Suprapubic skin (tissue), 4 donors: ENCODE measurements around the gene ELN.

Source experiments
- EP300 ChIP-seq: sonication (generic); formaldehyde crosslinking; IDR thresholded peaks from one replicate; pipeline ENCODE4 v1.6.1; 2017; ENCODE audit warnings: antibody characterized with exemption
- POLR2A ChIP-seq, 2 donors: fragments of 450-650 bp; IDR thresholded peaks; one replicate each; pipeline ENCODE4 v1.6.1; 2017; ENCODE audit warnings: antibody characterized with exemption in 2 of 2, mild to moderate bottlenecking in 2 of 2, moderate library complexity in 2 of 2
- POLR2AphosphoS5 ChIP-seq, 3 donors: sonication (generic); formaldehyde crosslinking; IDR thresholded peaks; one replicate each; pipeline ENCODE4 v1.6.1; 2017; ENCODE audit warnings: antibody characterized with exemption in 3 of 3
- TF ChIP-seq, protein P1 (sequence below), 2 donors: fragments of 200-600 bp in 1 of 2; fragments of 450-650 bp in 1 of 2; sonication (generic) in 1 of 2; IDR thresholded peaks; one replicate each; pipeline ENCODE4 v1.5.1; 2016 to 2019; ENCODE audit warnings: antibody characterized with exemption in 2 of 2, mild to moderate bottlenecking in 1 of 2, moderate library complexity in 1 of 2

DNA sequence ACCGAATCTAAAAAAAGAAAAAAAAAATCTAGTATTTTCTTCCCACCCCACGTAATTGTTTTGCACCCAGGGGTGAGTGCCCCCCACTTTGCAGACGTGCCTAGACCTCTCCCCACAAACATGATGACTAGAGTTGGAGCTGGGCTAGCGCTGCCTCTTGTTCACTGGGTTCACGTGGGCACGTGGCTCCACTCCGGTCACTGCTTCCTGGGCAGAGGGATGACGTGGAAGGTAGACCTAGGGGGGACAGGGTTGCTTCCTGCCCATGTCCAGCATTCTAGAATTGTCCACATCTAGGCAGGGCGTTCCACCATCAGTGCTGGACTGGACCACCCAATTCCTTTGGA lies 54.8 kb downstream of the ELN start:
- TF ChIP-seq POLR2A (IDR thresholded peaks at IDR 0.05) (no peak), POLR2AphosphoS5 (IDR thresholded peaks at IDR 0.05) (no peak), EP300 (no peak)
- TF ChIP-seq, protein P1, sequence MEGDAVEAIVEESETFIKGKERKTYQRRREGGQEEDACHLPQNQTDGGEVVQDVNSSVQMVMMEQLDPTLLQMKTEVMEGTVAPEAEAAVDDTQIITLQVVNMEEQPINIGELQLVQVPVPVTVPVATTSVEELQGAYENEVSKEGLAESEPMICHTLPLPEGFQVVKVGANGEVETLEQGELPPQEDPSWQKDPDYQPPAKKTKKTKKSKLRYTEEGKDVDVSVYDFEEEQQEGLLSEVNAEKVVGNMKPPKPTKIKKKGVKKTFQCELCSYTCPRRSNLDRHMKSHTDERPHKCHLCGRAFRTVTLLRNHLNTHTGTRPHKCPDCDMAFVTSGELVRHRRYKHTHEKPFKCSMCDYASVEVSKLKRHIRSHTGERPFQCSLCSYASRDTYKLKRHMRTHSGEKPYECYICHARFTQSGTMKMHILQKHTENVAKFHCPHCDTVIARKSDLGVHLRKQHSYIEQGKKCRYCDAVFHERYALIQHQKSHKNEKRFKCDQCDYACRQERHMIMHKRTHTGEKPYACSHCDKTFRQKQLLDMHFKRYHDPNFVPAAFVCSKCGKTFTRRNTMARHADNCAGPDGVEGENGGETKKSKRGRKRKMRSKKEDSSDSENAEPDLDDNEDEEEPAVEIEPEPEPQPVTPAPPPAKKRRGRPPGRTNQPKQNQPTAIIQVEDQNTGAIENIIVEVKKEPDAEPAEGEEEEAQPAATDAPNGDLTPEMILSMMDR (IDR thresholded peaks at IDR 0.05), result no peak
